H9 (cell line): Measurements from ENCODE around the gene LYST. TPM values are rescaled to one million over a fixed set of nuclear protein-coding genes. Genes with fewer than 3 reads are reported as not detected.

ENCODE experiments used
- DNase-seq: peaks from one replicate; pipeline ENCODE4 v3.0.0-alpha.2; 2017
- H2AFZ ChIP-seq: one replicate; pipeline ENCODE4 v1.6.1; 2013; ENCODE audit warnings: mild to moderate bottlenecking, low read length, control low read depth, moderate library complexity
- H2AK5ac ChIP-seq: 2 replicates; pipeline ENCODE4 v1.6.1; 2013; ENCODE audit warnings: low read length, control low read depth, mixed read lengths; ENCODE audit not compliant: insufficient read length
- H2BK120ac ChIP-seq: one replicate; pipeline ENCODE4 v1.6.1; 2013; ENCODE audit warnings: low read depth, mild to moderate bottlenecking, low read length, control low read depth, inconsistent platforms; ENCODE audit not compliant: poor library complexity, severe bottlenecking
- H2BK12ac ChIP-seq: 2 replicates; pipeline ENCODE4 v1.6.1; 2013; ENCODE audit warnings: low read length, control low read depth, mixed read lengths, low read depth; ENCODE audit not compliant: insufficient read length
- H2BK15ac ChIP-seq: 2 replicates; pipeline ENCODE4 v1.6.1; 2013; ENCODE audit warnings: low read depth, low read length, control low read depth
- H2BK20ac ChIP-seq: one replicate; pipeline ENCODE4 v1.6.1; 2013; ENCODE audit warnings: low read depth, mild to moderate bottlenecking, low read length, control low read depth, inconsistent platforms; ENCODE audit not compliant: poor library complexity, severe bottlenecking
- H2BK5ac ChIP-seq: 2 replicates; pipeline ENCODE4 v1.6.1; 2013; ENCODE audit warnings: low read length, control low read depth, mixed read lengths; ENCODE audit not compliant: insufficient read length
- H3K14ac ChIP-seq: 2 replicates; pipeline ENCODE4 v1.6.1; 2013; ENCODE audit warnings: low read length, control low read depth; ENCODE audit not compliant: insufficient read depth
- H3K18ac ChIP-seq: 2 replicates; pipeline ENCODE4 v1.6.1; 2013; ENCODE audit warnings: low read depth, mild to moderate bottlenecking, mixed read lengths, low read length, control low read depth; ENCODE audit not compliant: insufficient read length
- H3K23ac ChIP-seq: 2 replicates; pipeline ENCODE4 v1.6.1; 2013; ENCODE audit warnings: low read length, control low read depth, mixed read lengths, low read depth; ENCODE audit not compliant: insufficient read length
- H3K23me2 ChIP-seq: 2 replicates; pipeline ENCODE4 v1.6.1; 2013; ENCODE audit warnings: low read depth, mild to moderate bottlenecking, mixed read lengths, low read length, control low read depth; ENCODE audit not compliant: insufficient read length, poor library complexity, severe bottlenecking
- H3K27ac ChIP-seq: 2 replicates; pipeline ENCODE4 v1.5.1; 2013; ENCODE audit warnings: low read length, control low read depth, mixed read lengths, low read depth; ENCODE audit not compliant: insufficient read length
- H3K27me3 ChIP-seq: 2 replicates; pipeline ENCODE4 v1.6.1; 2013; ENCODE audit warnings: low read length, control low read depth, inconsistent platforms; ENCODE audit not compliant: insufficient read depth
- H3K4ac ChIP-seq: 2 replicates; pipeline ENCODE4 v1.6.1; 2013; ENCODE audit warnings: low read depth, mild to moderate bottlenecking, control low read depth, inconsistent platforms, low read length, moderate library complexity
- H3K4me1 ChIP-seq: 2 replicates; pipeline ENCODE4 v1.6.1; 2013; ENCODE audit warnings: low read length, control low read depth, inconsistent platforms; ENCODE audit not compliant: insufficient read depth
- H3K4me2 ChIP-seq: 2 replicates; pipeline ENCODE4 v1.6.1; 2013; ENCODE audit warnings: low read length, control low read depth, mixed read lengths; ENCODE audit not compliant: insufficient read length, insufficient read depth
- H3K56ac ChIP-seq: 2 replicates; pipeline ENCODE4 v1.6.1; 2013; ENCODE audit warnings: low read depth, mild to moderate bottlenecking, mixed read lengths, low read length, control low read depth; ENCODE audit not compliant: insufficient read length
- H3K79me1 ChIP-seq: 2 replicates; pipeline ENCODE4 v1.6.1; 2013; ENCODE audit warnings: low read depth, mild to moderate bottlenecking, moderate library complexity, low read length, control low read depth, inconsistent platforms; ENCODE audit not compliant: insufficient read depth, poor library complexity, severe bottlenecking
- H3K79me2 ChIP-seq: 2 replicates; pipeline ENCODE4 v1.6.1; 2013; ENCODE audit warnings: low read length, control low read depth, inconsistent platforms; ENCODE audit not compliant: insufficient read depth
- H3K9ac ChIP-seq: 2 replicates; pipeline ENCODE4 v1.6.1; 2013; ENCODE audit warnings: low read length, control low read depth, mixed read lengths; ENCODE audit not compliant: insufficient read length; ENCODE audit errors: extremely low read depth
- H3K9me3 ChIP-seq: one replicate; pipeline ENCODE4 v1.6.1; 2013; ENCODE audit warnings: low read depth, low read length, inconsistent platforms; ENCODE audit not compliant: control insufficient read depth
- H3T11ph ChIP-seq: one replicate; pipeline ENCODE4 v1.6.1; 2013; ENCODE audit warnings: mild to moderate bottlenecking, low read length, control low read depth, inconsistent platforms
- H4K20me1 ChIP-seq: one replicate; pipeline ENCODE4 v1.6.1; 2013; ENCODE audit not compliant: control insufficient read depth, insufficient read length, insufficient read depth
- H4K5ac ChIP-seq: 2 replicates; pipeline ENCODE4 v1.6.1; 2013; ENCODE audit warnings: low read depth, mild to moderate bottlenecking, mixed read lengths, low read length, control low read depth; ENCODE audit not compliant: insufficient read length
- H4K8ac ChIP-seq: replicated peaks from 2 replicates; pipeline ENCODE4 v1.6.1; 2013; ENCODE audit warnings: low read length, control low read depth, mixed read lengths, low read depth; ENCODE audit not compliant: insufficient read length
- H4K91ac ChIP-seq: 2 replicates; pipeline ENCODE4 v1.6.1; 2013; ENCODE audit warnings: low read depth, mild to moderate bottlenecking, moderate library complexity, mixed read lengths, low read length, control low read depth; ENCODE audit not compliant: insufficient read length
- H3K27ac Mint-ChIP-seq, 3 experiments: 2 replicates in 2 of 3; 3 replicates in 1 of 3; pipeline ENCODE4 v1.8.0; 2020 to 2021; ENCODE audit warnings: mixed read lengths in 3 of 3, mild to moderate bottlenecking in 1 of 3, moderate library complexity in 1 of 3
- H3K27me3 Mint-ChIP-seq: 2 replicates; pipeline ENCODE4 v1.8.0; 2021; ENCODE audit warnings: low read depth, mild to moderate bottlenecking, moderate library complexity, mixed read lengths
- H3K36me3 Mint-ChIP-seq, 3 experiments: 2 replicates in 2 of 3; 3 replicates in 1 of 3; pipeline ENCODE4 v1.8.0; 2020 to 2021; ENCODE audit warnings: low read depth in 3 of 3, mixed read lengths in 3 of 3; ENCODE audit not compliant: insufficient read depth in 1 of 3
- H3K4me1 Mint-ChIP-seq, 2 experiments: 2 replicates each; pipeline ENCODE4 v1.8.0; 2020; ENCODE audit warnings: mixed read lengths in 2 of 2
- H3K4me3 Mint-ChIP-seq, 2 experiments: 2 replicates in 1 of 2; 3 replicates in 1 of 2; pipeline ENCODE4 v1.8.0; 2020 to 2021; ENCODE audit warnings: mild to moderate bottlenecking in 2 of 2, mixed read lengths in 2 of 2, moderate library complexity in 1 of 2
- H3K9me3 Mint-ChIP-seq, 2 experiments: 2 replicates in 1 of 2; 3 replicates in 1 of 2; pipeline ENCODE4 v1.8.0; 2020; ENCODE audit warnings: mild to moderate bottlenecking in 2 of 2, mixed read lengths in 2 of 2, moderate library complexity in 1 of 2
- WGBS: extraction: QIAGEN DNeasy Blood & Tissue Kit; methylation state at CpG from one replicate; pipeline ENCODE4 v1.1.7; 2013; ENCODE audit warnings: missing lambda C conversion rate, low lambda C conversion rate, mixed read lengths; ENCODE audit not compliant: insufficient read length; ENCODE audit errors: extremely low coverage; 5-methylcytosine and 5-hydroxymethylcytosine counted together
- total RNA-seq: library from RNA; stranded (reverse); gene quantifications from 2 replicates; pipeline ENCODE4 v1.2.1, GENCODE V29; 2021
- TF ChIP-seq, protein P1 (sequence below): fragments of 200-600 bp; sonication (generic); conservative IDR thresholded peaks from 3 replicates; pipeline ENCODE4 v1.8.0; 2021; ENCODE audit warnings: antibody characterized with exemption, mild to moderate bottlenecking

LYST gene
- total RNA-seq, 1 experiment from 2014 or later: 0.13 TPM

DNA sequence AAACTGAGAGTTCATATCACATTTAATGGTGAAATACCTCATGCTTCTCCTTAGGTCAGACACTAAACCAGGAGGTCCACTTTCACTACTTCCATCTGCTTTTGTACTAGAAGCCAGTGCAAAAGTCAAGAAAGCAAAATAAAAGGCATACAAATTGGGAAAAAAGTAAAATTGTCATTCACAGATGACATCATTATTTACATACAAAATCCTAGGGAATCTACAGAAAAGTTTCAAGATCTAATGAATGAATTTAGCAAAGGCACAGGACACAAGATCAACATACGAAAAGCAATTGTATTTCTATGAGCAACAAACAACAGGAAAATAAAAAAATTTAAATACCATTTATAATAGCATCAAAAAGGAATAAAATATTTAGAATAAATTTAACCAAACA, 41.5 kb downstream of the LYST start:
- no peaks in the 10 kb centered on the region for H3K9me3 Mint-ChIP-seq
- Histone ChIP-seq H4K20me1 (no peaks in the 10 kb centered on the region), H2AFZ (no peak overlapping the region), H3K23ac (no peak overlapping the region), H4K8ac (no peak overlapping the region), H3T11ph (no peak overlapping the region), H3K79me1 (no peaks in the 10 kb centered on the region), H3K79me2 (no peaks in the 10 kb centered on the region), H3K56ac (no peak overlapping the region), H2BK20ac (no peak overlapping the region), H2BK12ac (no peak overlapping the region), H3K18ac (no peak overlapping the region), H3K27me3 (no peaks in the 10 kb centered on the region), H2BK120ac (no peak overlapping the region), H3K27ac (no peak overlapping the region), H2AK5ac (no peak overlapping the region), H3K9ac (no peak overlapping the region), H4K5ac (no peak overlapping the region), H3K23me2 (no peaks in the 10 kb centered on the region), H3K14ac (no peak overlapping the region), H4K91ac (no peak overlapping the region), H3K4me2 (no peak overlapping the region), H2BK15ac (no peak overlapping the region), H2BK5ac (no peak overlapping the region), H3K9me3 (no peaks in the 10 kb centered on the region), H3K4ac (no peak overlapping the region), H3K4me1 (no peaks in the 10 kb centered on the region)
- TF ChIP-seq, protein P1, sequence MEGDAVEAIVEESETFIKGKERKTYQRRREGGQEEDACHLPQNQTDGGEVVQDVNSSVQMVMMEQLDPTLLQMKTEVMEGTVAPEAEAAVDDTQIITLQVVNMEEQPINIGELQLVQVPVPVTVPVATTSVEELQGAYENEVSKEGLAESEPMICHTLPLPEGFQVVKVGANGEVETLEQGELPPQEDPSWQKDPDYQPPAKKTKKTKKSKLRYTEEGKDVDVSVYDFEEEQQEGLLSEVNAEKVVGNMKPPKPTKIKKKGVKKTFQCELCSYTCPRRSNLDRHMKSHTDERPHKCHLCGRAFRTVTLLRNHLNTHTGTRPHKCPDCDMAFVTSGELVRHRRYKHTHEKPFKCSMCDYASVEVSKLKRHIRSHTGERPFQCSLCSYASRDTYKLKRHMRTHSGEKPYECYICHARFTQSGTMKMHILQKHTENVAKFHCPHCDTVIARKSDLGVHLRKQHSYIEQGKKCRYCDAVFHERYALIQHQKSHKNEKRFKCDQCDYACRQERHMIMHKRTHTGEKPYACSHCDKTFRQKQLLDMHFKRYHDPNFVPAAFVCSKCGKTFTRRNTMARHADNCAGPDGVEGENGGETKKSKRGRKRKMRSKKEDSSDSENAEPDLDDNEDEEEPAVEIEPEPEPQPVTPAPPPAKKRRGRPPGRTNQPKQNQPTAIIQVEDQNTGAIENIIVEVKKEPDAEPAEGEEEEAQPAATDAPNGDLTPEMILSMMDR: no peak
- H3K27me3 Mint-ChIP-seq: no peaks in the 10 kb centered on the region
- no peaks in the 10 kb centered on the region for H3K36me3 Mint-ChIP-seq
- no peak for DNase-seq
- H3K27ac Mint-ChIP-seq: no peak overlapping the region
- WGBS: no CpG with 5 or more reads among the region's 1 CpG
- H3K4me3 Mint-ChIP-seq: no peak overlapping the region
- H3K4me1 Mint-ChIP-seq: peaks cover 2 to 6% of the 10 kb centered on the region in 2 experiments; a peak in 1 of 4 replicates
